ENCODE data around the gene GPR143.
"Not testable (repeated sequence)": the region's sequence is repeated elsewhere in the genome, so short reads cannot be mapped to it uniquely, and the experiment has no call there.

The GPR143 gene

DNA sequence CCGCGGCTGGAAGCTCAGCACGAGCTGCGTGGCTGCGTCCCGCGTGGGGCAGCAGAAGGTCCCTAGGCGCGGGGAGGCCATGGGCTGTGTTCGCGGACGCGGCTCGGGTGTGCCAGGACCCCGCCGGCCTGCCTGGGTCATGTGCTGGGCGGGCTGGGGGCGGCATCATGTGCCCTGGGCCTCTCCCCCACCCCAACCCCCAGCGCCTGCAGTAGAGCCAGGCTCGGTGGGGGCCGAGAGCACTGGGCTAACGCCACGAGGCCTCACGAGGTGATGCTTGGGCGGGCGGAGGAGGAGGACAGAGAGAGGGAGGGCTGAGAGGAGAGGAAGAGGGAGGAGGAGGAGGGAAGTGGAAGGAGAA lies at the start of gene GPR143:
Gene GPR143, minus strand, starts transcription at position 111 of the 361 bp plus-strand sequence. Its CDS starts 30 bp downstream, at position 81.
- in situ Hi-C loops (cut with HindIII; ENCODE audit: low pct_ligation_motif_present, low pct_unique_long_range_greater_than_20kb, low sequenced_read_pairs): no loop called here

DNA sequence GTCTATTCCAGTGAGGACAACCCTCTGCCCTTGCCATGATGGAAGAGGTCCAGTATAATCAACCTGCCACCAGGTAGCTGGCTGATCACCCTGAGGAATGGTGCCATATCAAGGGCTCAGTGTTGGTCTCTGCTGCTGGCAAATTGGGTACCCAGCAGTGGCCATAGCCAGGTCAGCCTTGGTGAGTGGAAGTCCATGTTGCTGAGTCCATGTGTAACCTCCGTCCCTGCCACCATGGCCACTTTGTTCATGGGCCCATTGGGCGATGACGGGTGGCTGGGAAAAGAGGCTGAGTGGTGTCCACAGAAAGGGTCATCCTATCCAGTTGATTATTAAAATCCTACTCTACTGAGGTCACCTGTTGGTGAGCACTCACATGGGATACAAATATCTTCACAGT lies 45.4 kb upstream of the GPR143 start:
- in situ Hi-C loops (cut with HindIII; ENCODE audit: low pct_ligation_motif_present, low pct_unique_long_range_greater_than_20kb, low sequenced_read_pairs): not testable (repeated sequence)

More for the DNA sequence above, at the start of gene GPR143:
- no peak for DNase-seq

DNA sequence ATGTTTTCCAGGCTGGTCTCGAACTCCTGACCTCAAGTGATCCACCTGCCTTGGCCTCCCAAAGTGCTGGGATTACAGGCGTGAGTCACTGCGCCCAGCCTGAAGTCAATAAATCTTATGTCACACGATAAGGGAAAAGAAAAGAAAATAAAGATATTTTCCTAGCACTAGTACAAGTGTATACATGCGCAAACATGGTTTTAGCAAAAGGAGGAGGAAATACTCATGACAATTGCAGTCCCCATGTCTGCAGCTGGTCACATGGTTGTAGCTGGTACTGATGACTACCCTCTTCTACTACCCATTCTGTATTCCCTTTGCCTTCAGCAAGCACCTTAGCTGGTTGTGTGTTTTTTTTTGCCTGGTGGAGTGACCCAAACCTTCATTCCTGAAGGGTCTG lies 44.2 kb upstream of the GPR143 start:
- DNase-seq; in situ Hi-C loops (cut with HindIII; ENCODE audit: low pct_ligation_motif_present, low pct_unique_long_range_greater_than_20kb, low sequenced_read_pairs): not testable (repeated sequence)

More for the DNA sequence above, 45.4 kb upstream of the GPR143 start:
- not testable (repeated sequence) for DNase-seq

DNA sequence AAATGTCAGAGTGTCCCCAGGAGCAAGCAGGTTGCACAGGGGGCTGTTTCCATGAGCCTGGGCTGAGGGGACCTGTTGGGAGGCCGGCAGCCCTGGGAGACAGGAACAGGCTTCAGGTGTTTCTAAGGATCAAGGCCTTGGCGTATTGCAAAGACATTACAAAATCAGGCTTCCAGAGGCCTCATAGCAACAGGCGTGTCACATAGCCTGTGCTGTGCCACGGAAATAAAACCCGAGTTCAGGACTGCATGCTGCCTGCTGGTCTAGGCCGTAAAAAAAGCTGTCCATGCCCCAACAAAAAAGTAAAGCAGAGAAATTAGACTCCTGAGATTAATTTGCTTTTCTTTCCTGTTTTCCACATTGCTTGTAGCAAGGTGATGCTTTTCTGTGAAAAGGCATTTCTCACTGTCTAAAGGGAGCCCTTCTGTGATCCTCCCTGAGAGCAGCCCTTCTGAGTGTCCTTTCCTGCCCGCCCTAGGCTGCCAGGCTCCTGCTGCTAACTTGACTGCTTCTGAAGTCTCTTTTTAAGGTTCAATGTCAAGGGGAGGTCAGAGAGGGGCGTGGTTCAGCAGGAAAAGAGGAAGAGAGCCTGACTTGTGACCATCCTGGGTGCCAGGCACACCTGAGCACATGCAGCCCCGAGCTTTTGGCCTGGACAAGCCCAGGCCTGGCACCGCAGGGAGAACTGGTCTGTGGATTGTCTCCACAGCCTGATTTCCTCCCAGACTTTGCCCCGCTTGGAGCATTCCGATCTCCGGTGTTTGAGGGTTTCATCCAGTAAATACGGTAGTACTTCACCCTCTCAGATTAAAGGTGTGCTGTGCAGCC lies 41.9 kb upstream of the GPR143 start:
- DNase-seq: no peak
- in situ Hi-C loops (cut with HindIII; ENCODE audit: low pct_ligation_motif_present, low pct_unique_long_range_greater_than_20kb, low sequenced_read_pairs): no loop called here

DNA sequence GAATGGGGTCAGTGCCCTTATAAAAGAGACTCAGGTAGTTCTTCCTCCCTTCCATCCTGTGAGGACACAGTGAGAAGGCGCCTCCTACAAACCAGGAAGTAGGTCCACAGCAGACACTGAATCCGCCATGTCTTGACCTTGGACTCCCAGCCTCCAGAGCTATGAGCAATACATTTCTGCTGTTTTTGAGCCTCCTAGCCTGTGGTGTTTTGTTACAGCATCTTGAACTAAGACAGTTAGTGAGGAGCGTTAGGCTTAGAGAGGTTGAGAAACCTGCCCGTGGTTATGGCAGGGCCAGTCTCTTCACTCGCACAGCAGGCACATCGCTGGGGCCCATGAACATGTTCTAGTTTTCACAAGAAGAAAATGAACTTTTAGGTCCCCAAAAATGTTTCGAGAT lies 40.3 kb upstream of the GPR143 start:
- in situ Hi-C loops (cut with HindIII; ENCODE audit: low pct_ligation_motif_present, low pct_unique_long_range_greater_than_20kb, low sequenced_read_pairs): no loop called here
- no peak for DNase-seq

DNA sequence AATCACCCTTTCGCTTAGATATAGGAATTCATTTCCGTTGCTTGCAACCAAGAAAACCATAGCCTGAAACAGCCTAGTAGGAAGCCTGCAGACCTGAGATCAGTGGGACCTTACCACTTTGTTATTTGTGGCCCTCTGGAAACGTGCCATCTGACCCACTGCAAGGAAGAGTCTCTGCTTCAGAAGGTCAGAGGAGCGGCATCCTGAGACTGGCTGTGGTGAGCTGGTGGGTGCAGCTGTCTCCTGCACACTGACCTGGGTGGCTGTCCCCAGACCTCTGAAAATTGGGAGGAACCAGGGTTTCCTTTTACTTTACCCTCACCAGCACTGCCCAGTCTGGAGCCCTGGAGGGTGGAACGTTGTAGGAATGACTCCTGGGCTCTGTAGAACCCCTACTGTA lies 38.8 kb upstream of the GPR143 start:
- in situ Hi-C loops (cut with HindIII; ENCODE audit: low pct_ligation_motif_present, low pct_unique_long_range_greater_than_20kb, low sequenced_read_pairs): no loop called here
- DNase-seq: no peak

DNA sequence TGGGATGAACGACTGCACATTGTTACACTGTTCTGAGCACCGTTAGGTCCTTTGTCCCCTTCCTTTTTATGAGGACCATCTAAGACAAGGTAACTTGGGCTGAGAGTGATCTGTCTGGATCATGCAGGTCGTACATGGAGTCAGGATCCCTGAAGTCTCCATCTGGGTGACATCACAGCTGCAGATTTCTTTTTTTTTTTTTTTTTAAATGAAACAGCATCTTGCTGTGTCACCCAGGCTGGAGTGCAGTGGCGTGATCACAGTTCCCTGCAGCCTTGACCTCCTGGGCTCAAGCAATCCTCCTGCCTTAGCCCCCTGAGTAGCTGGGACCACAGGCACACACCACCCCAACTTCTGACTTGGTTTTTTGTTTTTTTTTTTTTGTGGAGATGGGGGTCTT lies 37.1 kb upstream of the GPR143 start:
- DNase-seq: no peak
- in situ Hi-C loops (cut with HindIII; ENCODE audit: low pct_ligation_motif_present, low pct_unique_long_range_greater_than_20kb, low sequenced_read_pairs): no loop called here

DNA sequence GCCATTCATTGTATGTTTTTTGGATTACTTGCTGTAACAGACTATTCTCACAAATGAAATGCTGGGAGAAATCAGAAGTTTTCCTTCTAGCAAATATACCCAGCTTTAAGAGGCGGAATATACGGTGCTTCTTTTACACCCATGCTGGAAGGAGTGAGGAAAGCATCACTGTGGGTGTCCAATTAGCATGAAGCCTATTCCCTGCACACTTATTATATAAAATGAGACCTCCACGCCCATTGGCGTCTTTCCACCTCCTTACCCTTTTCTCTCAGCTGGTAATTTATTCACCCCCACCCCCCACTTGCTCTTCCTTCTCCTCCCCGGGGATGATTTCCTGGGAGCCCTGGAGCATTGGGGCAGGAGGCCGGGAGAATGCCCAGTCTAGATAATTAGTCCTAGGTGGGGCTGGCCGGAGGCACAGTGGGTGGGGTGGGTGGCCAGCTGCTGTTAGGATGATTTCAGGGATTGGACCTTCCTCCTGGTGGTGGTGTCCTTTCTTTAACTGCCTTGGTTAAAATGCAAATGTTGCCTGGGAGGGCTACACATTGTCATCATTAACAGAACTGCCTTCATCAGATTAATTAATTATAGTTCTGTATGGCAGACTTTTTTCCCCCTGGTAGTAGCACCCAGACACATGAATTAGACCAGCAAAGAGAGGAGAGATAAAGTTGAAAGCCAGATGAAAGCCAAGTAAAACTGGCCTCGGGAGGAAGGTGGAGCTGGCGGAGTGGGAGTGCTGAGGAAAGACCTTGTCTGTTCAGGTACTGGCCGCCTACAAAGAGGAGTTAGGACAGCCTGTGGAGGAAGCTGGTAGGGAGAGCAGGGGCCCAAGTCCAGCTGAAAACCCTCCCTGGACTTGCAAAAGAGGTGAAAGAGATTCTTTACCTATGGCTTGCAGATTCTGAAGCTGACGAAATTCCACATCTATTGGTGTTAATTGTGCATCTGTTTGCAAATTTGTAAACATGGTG lies 32.0 kb upstream of the GPR143 start:
- in situ Hi-C loops (cut with HindIII; ENCODE audit: low pct_ligation_motif_present, low pct_unique_long_range_greater_than_20kb, low sequenced_read_pairs): no loop called here
- no peak for DNase-seq

DNA sequence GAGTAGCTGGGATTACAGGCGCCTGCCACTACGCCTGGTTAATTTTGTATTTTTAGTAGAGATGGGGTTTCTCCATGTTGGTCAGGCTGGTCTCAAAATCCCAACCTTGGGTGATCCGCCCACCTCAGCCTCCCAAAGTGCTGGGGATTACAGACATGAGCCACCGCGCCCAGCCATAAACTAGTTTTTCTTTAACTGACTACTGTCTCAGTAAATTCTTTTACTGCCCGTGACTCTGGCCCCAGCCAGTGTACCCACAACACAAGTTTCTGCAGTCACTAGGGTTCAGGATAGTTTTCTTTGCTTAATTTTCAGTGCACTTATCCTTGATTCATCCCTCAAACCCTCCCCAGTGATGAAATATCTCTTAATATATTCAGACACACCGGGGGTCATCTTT lies 28.8 kb upstream of the GPR143 start:
- no peak for DNase-seq
- in situ Hi-C loops (cut with HindIII; ENCODE audit: low pct_ligation_motif_present, low pct_unique_long_range_greater_than_20kb, low sequenced_read_pairs): no loop called here

DNA sequence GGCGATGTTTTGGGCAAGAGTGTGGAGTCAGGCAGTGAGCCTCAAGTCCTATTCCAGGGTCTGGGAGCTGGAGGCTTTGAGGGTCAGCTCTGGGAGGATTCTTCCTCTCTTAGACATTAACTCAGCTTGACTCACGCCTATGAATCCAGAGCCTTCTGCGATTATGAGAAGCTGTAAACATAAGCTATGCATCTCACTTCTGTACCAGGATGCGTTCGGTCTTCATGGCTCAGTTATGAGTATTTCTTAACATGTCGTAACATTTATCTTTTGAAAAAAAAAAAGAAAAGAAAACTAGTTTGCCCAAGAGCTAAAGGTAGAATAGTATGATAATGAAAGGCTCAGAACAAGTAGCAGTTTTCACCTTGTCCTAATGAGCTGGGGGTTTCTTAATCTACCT lies 25.2 kb upstream of the GPR143 start:
- no peak for DNase-seq
- in situ Hi-C loops (cut with HindIII; ENCODE audit: low pct_ligation_motif_present, low pct_unique_long_range_greater_than_20kb, low sequenced_read_pairs): no loop called here

DNA sequence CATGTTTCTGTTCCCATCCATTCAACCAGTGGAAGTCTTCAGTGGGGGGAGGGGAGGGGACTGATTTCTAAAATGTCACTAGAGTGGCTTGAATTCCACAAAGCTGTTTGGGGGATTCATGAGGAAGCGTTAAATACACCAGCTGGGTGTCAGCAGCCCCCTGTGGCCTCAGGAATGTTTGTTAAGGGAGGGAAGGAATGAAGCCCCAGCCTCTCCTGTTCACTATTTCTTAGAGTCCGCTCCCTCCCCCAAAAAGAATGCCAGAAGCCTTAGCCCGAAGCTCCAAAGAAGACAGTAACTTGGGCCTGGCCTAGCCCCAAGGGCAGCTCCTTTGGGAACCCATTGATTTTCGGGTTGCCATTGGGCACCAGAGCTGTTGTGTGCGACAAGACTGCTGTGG lies 23.9 kb upstream of the GPR143 start:
- DNase-seq: no peak
- in situ Hi-C loops (cut with HindIII; ENCODE audit: low pct_ligation_motif_present, low pct_unique_long_range_greater_than_20kb, low sequenced_read_pairs): no loop called here

DNA sequence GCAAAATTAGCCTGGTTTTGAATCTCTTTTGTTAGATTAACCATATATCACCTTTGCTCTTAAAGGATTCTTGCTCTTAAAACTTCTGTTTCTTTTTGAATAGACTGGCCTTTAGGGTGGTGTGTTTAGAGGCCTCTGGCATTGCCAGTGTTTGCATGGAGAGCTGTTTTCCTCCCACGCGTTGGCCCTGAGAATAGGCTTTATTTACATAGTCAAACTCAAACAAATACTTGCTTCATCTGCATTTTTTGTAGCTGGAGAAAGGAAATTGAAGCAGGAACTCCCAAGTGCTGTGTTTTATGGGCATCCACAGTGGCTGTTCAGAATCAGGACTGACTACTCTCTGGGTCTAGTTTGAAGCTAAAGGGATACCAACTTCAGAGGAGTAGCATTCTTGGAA lies 23.3 kb upstream of the GPR143 start:
- DNase-seq: no peak
- in situ Hi-C loops (cut with HindIII; ENCODE audit: low pct_ligation_motif_present, low pct_unique_long_range_greater_than_20kb, low sequenced_read_pairs): no loop called here

DNA sequence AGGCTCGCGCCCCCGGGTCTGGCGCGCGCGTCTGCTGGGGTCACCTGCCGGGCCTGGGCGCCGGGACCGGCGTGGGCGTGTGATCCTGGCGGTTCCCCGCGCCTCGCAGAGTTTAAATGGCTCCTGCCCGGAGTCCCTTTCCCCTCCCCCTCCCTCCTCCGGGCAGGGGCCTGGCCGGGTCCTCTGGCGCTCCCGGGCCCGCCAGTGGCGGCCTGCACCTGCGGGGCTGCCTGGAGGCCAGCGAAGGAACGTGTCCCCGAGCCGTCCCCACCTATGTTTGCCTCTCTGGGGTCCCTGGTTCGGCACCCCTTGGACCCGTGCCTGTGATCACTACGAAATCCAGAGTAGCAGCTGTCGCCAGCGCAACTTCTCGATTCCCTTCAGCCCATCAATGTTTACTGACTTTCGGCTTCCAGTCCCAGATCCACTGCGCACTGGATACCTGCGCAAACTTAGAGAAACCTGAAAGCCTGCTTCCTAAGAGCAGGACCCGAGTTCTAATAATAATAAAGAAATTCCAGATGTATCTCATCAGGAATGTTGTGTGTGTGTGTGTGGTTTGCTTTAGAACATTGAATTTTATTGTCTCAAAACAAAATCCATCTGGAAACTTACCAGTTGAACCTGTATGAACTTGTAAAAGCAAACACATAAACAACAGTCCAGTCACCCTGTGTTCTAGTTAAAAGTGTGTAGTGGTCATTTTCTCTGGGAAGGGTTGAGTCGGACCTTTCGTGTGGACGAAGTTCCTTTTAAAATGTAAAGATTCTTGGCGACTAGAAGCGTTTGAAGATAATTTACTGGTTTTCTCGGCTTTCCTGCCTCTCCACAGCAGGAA lies 21.4 kb upstream of the GPR143 start:
- peak; percentile 0 for DNase-seq
- in situ Hi-C loops (cut with HindIII; ENCODE audit: low pct_ligation_motif_present, low pct_unique_long_range_greater_than_20kb, low sequenced_read_pairs): no loop called here

DNA sequence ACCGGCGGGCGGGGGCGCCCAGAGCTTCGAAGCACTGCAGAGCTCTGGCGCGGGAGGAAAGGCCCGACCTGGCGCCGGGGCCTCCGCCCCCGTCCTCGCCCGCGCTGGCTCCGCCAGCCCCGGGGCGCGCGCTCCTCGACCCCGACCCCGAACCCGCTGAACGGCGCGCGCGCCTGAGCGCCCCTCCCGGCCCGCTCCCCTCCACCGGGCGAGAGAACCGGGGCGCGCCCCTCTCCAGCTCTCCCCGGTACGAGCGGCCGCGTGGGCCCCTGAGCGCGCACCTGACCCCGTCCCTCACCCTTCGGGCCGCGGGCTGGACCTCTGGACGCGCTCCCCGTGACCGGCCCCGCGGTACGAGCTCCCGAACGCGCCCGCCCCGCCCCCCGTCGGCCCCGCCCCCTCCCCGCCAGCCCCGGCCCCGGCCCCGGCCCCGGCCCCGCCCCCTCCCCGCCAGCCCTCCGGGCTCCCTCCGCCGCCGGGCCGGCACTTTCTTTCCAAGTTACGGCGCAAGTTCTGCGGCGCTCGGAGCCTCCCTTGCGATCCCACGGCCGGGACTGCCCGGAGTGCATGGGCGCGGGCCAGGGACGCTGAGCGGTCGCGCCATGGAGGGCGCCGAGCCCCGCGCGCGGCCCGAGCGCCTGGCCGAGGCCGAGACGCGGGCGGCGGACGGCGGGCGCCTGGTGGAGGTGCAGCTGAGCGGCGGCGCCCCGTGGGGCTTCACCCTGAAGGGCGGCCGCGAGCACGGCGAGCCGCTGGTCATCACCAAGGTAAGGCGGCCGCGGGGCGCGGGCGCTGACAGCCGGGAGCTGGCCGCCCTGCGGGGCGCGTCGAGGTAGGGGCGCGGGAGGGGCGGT lies 20.5 kb upstream of the GPR143 start, which contains the start of gene SHROOM2:
Gene SHROOM2, plus strand, starts transcription at position 486 of the 854 bp plus-strand sequence. Its CDS starts 117 bp downstream, at position 603.
- in situ Hi-C loops (cut with HindIII; ENCODE audit: low pct_ligation_motif_present, low pct_unique_long_range_greater_than_20kb, low sequenced_read_pairs): no loop called here
- DNase-seq: peak; percentile 10

DNA sequence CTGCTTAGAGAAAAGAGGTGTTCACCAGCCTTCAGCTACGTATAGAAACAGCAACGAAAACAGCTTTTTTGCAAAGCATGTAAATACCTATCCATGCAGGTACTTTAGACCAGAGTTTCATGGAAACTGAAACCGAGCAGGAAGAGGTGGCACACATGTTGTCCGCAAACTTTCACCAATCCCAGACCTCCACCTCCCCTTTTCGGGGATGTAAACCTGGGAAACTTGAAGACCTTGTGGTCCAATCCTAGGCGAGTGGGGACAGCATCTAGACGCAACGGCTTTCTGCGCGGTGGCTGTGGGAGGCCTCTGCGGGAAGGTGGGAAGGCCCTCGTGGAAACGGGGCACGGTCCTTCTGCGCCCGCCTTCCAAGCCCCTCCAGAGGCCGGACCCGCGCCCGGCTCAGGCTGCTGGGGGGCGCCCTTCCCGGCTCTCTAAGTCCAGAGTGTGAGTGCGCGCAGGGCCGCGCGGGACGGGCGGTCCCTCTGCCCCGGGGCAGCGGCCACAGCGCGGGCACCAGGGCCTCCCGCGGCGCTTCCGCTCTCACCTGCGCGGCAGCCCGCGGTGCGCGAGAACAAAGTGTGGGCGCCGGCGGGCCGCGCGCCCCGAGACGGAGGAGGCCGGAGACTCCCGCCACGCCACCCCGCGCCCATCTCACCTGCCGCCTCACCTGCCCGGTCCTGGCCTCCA lies 19.8 kb upstream of the GPR143 start:
- no peak for DNase-seq
- in situ Hi-C loops (cut with HindIII; ENCODE audit: low pct_ligation_motif_present, low pct_unique_long_range_greater_than_20kb, low sequenced_read_pairs): no loop called here

DNA sequence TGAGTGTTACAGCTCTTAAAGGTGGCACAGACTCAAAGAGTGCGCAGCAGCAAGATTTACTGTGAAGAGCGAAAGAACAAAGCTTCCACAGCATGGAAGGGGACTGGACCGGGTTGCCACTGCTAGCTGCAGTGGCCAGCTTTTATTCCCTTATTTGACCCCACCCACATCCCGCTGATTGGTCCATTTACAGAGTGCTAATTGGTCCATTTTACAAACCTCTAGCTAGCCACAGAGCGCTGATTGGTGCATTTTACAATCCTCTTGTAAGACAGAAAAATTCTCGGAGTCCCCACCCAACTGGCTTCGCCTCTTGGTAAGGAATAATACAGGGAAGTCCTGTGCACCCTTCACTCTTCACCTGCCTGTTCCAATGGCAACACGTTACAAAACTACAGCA lies 18.7 kb upstream of the GPR143 start:
- in situ Hi-C loops (cut with HindIII; ENCODE audit: low pct_ligation_motif_present, low pct_unique_long_range_greater_than_20kb, low sequenced_read_pairs): no loop called here
- DNase-seq: no peak

DNA sequence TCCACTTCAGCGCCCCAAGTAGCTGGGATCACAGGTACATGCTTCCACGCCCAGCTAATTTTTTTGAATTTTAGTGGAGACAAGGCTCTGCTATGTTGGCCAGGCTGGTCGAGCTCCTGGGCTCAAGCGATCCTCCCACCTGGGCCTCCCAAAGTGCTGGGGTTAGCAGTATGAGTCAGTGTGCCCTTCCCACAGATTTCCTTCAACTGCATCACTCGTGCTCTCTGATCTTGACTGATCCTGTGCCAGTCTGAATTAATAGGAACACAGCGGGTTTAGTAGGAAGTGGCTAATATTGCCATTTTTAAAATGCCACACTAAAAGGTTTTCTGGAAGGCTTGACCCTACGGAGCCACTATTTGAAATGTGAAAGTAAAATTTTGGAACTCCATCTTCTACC lies 16.3 kb upstream of the GPR143 start:
- no peak for DNase-seq
- in situ Hi-C loops (cut with HindIII; ENCODE audit: low pct_ligation_motif_present, low pct_unique_long_range_greater_than_20kb, low sequenced_read_pairs): no loop called here
